ENCODE measurements around the gene AIFM2.

The AIFM2 gene

GRCh38 chr10:70074165-70074564 is 58.5 kb downstream of the AIFM2 start:
- DNase-seq (ENCODE audit: low read depth) = no peak

GRCh38 chr10:70070834-70071233 is 61.8 kb downstream of the AIFM2 start:
- H3K4me3 ChIP-seq (ENCODE audit: low read length) = no peak overlapping the region
- DNase-seq (ENCODE audit: low read depth) = no peak
- TF ChIP-seq CTCF (IDR thresholded peaks at IDR 0.05; ENCODE audit: insufficient read depth, low read depth, low read length, missing control alignments) = no peak

More at GRCh38 chr10:70074165-70074564, 58.5 kb downstream of the AIFM2 start:
- no peak overlapping the region for H3K4me3 ChIP-seq (ENCODE audit: low read length)
- TF ChIP-seq CTCF (IDR thresholded peaks at IDR 0.05; ENCODE audit: insufficient read depth, low read depth, low read length, missing control alignments) = no peak

GRCh38 chr10:70069346-70069745 is 63.3 kb downstream of the AIFM2 start:
- no peak for TF ChIP-seq CTCF (IDR thresholded peaks at IDR 0.05; ENCODE audit: insufficient read depth, low read depth, low read length, missing control alignments)
- H3K4me3 ChIP-seq (ENCODE audit: low read length) = no peak overlapping the region
- DNase-seq (ENCODE audit: low read depth) = no peak

- no peak overlapping the region for H3K4me3 ChIP-seq (ENCODE audit: low read length)
- TF ChIP-seq CTCF (IDR thresholded peaks at IDR 0.05; ENCODE audit: insufficient read depth, low read depth, low read length, missing control alignments) = no peak
- DNase-seq (ENCODE audit: low read depth) = no peak
Measured at GRCh38 chr10:70068925-70069324, 63.7 kb downstream of the AIFM2 start.

- TF ChIP-seq CTCF (IDR thresholded peaks at IDR 0.05; ENCODE audit: insufficient read depth, low read depth, low read length, missing control alignments) = no peak
- no peak overlapping the region for H3K4me3 ChIP-seq (ENCODE audit: low read length)
- no peak for DNase-seq (ENCODE audit: low read depth)
Measured at GRCh38 chr10:70067586-70067985, 65.0 kb downstream of the AIFM2 start.

- TF ChIP-seq CTCF (IDR thresholded peaks at IDR 0.05; ENCODE audit: insufficient read depth, low read depth, low read length, missing control alignments) = no peak
- no peak for DNase-seq (ENCODE audit: low read depth)
- H3K4me3 ChIP-seq (ENCODE audit: low read length) = no peak overlapping the region
Measured at GRCh38 chr10:70066190-70066589, 66.4 kb downstream of the AIFM2 start.

GRCh38 chr10:70064486-70064885 is 68.1 kb downstream of the AIFM2 start:
- H3K4me3 ChIP-seq (ENCODE audit: low read length) = no peak overlapping the region
- DNase-seq (ENCODE audit: low read depth) = no peak
- TF ChIP-seq CTCF (IDR thresholded peaks at IDR 0.05; ENCODE audit: insufficient read depth, low read depth, low read length, missing control alignments) = no peak
